D341Med (cell line): ENCODE data around the gene CNIH2.
A peak's percentile ranks its signal among the peaks of the same experiment; 100 is the strongest.
"Not testable (repeated sequence)": the region's sequence is repeated elsewhere in the genome, so short reads cannot be mapped to it uniquely, and the experiment has no call there.

Experiments used
- DNase-seq: peaks from one replicate; pipeline ENCODE4 v3.0.0; 2012; ENCODE audit warnings: low spot score

Gene CNIH2

GRCh38 chr11:66277471-66278362 lies at the start of gene CNIH2:
TSS of gene CNIH2 (plus strand) at chr11:66278175. CDS start at chr11:66278457, 282 bp downstream.
- DNase-seq = peak; percentile 87

- no peak for DNase-seq
Observed at GRCh38 chr11:66228521-66228920, 49.5 kb upstream of the CNIH2 start.

GRCh38 chr11:66230156-66230555 lies 47.8 kb upstream of the CNIH2 start:
- DNase-seq = no peak

- no peak for DNase-seq
Observed at GRCh38 chr11:66230978-66231377, 47.0 kb upstream of the CNIH2 start.

- DNase-seq = no peak
Observed at GRCh38 chr11:66231561-66231960, 46.4 kb upstream of the CNIH2 start.

- no peak for DNase-seq
Observed at GRCh38 chr11:66232769-66233168, 45.2 kb upstream of the CNIH2 start.

- DNase-seq = no peak
Observed at GRCh38 chr11:66233301-66233700, 44.7 kb upstream of the CNIH2 start.

GRCh38 chr11:66235141-66235540 lies 42.8 kb upstream of the CNIH2 start:
- no peak for DNase-seq

- DNase-seq = no peak
Observed at GRCh38 chr11:66237867-66238266, 40.1 kb upstream of the CNIH2 start.

- DNase-seq = no peak
Observed at GRCh38 chr11:66238786-66239413, 39.1 kb upstream of the CNIH2 start.

GRCh38 chr11:66239511-66239910 lies 38.5 kb upstream of the CNIH2 start:
- DNase-seq = no peak

- no peak for DNase-seq
Observed at GRCh38 chr11:66239998-66240780, 37.8 kb upstream of the CNIH2 start.

- DNase-seq = no peak
Observed at GRCh38 chr11:66240781-66241136, 37.2 kb upstream of the CNIH2 start.

- DNase-seq = no peak
Observed at GRCh38 chr11:66242095-66242765, 35.7 kb upstream of the CNIH2 start.

- no peak for DNase-seq
Observed at GRCh38 chr11:66243782-66244535, 34.0 kb upstream of the CNIH2 start.

- DNase-seq = no peak
Observed at GRCh38 chr11:66247295-66247694, 30.7 kb upstream of the CNIH2 start.

GRCh38 chr11:66247801-66248200 lies 30.2 kb upstream of the CNIH2 start:
- DNase-seq = no peak

- no peak for DNase-seq
Observed at GRCh38 chr11:66248903-66249302, 29.1 kb upstream of the CNIH2 start.

GRCh38 chr11:66251809-66252208 lies 26.2 kb upstream of the CNIH2 start:
- DNase-seq = no peak

- DNase-seq = not testable (repeated sequence)
Observed at GRCh38 chr11:66253081-66253480, 24.9 kb upstream of the CNIH2 start.

GRCh38 chr11:66258473-66258893 lies 19.5 kb upstream of the CNIH2 start:
- DNase-seq = no peak
